ENCODE measurements around the gene GLE1. TPM values are rescaled to one million over a fixed set of nuclear protein-coding genes. Genes with fewer than 3 reads are reported as not detected.
"Not testable (repeated sequence)": the region's sequence is repeated elsewhere in the genome, so short reads cannot be mapped to it uniquely, and the experiment has no call there.

GLE1 gene
- total RNA-seq, 1 donor from 2014 or later: 28.0 TPM

DNA sequence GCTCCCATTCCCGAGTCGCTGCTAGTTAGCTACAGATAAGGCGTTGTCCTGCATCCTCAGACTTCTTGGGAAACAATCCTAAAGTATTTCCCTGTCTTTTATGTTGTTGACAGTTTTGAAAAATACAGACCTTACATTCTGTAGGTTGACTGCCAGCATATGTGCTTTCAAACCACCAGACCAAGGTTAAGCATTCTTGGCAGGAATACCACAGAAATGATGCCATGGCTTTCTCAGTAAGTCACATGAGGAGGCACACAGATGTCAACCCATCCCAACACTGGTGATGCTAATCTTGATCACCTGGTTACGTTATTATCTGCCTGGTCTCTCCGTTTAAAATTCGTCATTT lies 871 bp downstream of the GLE1 start:
- TF ChIP-seq, protein P1, sequence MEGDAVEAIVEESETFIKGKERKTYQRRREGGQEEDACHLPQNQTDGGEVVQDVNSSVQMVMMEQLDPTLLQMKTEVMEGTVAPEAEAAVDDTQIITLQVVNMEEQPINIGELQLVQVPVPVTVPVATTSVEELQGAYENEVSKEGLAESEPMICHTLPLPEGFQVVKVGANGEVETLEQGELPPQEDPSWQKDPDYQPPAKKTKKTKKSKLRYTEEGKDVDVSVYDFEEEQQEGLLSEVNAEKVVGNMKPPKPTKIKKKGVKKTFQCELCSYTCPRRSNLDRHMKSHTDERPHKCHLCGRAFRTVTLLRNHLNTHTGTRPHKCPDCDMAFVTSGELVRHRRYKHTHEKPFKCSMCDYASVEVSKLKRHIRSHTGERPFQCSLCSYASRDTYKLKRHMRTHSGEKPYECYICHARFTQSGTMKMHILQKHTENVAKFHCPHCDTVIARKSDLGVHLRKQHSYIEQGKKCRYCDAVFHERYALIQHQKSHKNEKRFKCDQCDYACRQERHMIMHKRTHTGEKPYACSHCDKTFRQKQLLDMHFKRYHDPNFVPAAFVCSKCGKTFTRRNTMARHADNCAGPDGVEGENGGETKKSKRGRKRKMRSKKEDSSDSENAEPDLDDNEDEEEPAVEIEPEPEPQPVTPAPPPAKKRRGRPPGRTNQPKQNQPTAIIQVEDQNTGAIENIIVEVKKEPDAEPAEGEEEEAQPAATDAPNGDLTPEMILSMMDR (conservative IDR thresholded peaks at IDR 0.05): no peak
- Mint-ChIP-seq H3K27ac (ENCODE audit: unreplicated experiment) (peak overlapping the region; percentile 99), H3K4me1 (peaks cover 12% of the 10 kb centered on the region), H3K27me3 (ENCODE audit: low read depth) (no peaks in the 10 kb centered on the region), H3K36me3 (ENCODE audit: low read depth) (no peaks in the 10 kb centered on the region), H3K4me3 (peak overlapping the region; percentile 99), H3K9me3 (no peaks in the 10 kb centered on the region)
- no peak for DNase-seq (ENCODE audit: low read depth, low spot score)

DNA sequence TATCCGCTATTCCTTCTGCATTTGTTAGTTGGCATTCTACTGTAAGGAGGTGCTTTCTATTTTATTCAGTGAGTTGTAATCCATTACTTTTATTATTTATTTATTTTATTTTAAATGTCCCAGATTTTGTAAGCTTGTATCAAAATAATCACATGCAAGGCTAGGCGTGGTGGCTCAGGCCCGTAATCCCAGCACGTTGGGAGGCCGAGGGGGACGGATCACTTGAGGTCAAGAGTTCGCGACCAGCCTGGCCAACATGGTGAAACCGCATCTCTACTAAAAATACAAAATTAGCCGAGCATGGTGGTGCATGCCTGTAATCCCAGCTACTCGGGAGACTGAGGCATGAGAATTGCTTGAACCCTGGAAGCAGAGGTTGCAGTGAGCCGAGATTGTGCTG lies 1.4 kb downstream of the GLE1 start:
- H3K27ac Mint-ChIP-seq (ENCODE audit: unreplicated experiment); DNase-seq (ENCODE audit: low read depth, low spot score); H3K27me3 Mint-ChIP-seq (ENCODE audit: low read depth); H3K36me3 Mint-ChIP-seq (ENCODE audit: low read depth); H3K9me3 Mint-ChIP-seq: not testable (repeated sequence)
- Mint-ChIP-seq H3K4me3 (peak overlapping the region; percentile 99), H3K4me1 (peaks cover 12% of the 10 kb centered on the region)

DNA sequence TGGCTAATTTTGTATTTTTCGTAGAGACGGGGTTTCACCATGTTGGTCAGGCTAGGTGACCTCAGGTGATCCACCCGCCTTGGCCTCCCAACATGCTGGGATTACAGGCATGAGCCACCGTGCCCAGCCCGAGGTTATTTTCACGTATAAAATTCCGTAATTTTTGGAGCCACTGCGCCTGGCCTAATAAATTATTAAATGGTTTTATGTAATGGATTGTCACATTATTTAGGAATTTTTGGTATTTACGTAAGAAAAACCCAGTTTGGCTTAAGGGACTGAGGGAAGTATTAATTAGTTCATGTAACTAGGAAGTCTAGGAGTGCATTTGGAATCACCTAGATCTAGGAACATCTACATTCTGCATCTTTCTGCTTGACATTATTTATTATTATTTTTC lies 8.3 kb downstream of the GLE1 start:
- Mint-ChIP-seq H3K9me3 (no peaks in the 10 kb centered on the region), H3K4me3 (no peak overlapping the region)

DNA sequence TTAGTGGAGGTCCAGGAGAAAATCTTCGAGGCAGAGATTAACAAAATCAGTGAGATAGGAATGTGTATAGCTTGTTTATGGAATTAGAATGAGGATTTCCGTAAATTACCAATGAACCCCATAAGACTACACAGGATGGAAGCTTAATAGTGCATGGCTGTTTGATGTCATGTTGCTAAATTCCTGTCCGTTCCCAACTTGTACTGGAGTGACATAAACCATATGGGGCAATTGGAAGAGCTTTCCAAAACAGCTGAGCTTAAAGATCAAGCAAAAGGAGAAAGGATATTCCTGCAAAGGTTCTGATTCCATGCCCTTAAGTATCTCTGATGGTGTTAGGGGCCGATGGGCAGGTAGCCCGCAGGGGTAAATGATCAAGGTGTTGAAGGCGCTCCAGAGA lies 17.4 kb downstream of the GLE1 start:
- DNase-seq (ENCODE audit: low read depth, low spot score): no peak
- Mint-ChIP-seq H3K27ac (ENCODE audit: unreplicated experiment) (no peak overlapping the region), H3K36me3 (ENCODE audit: low read depth) (peaks cover 13% of the 10 kb centered on the region), H3K4me3 (no peak overlapping the region), H3K4me1 (no peaks in the 10 kb centered on the region), H3K27me3 (ENCODE audit: low read depth) (no peaks in the 10 kb centered on the region), H3K9me3 (no peaks in the 10 kb centered on the region)
- TF ChIP-seq, protein P1 (conservative IDR thresholded peaks at IDR 0.05): no peak

More for the DNA sequence above, 8.3 kb downstream of the GLE1 start:
- H3K36me3 Mint-ChIP-seq (ENCODE audit: low read depth): peaks cover 5% of the 10 kb centered on the region
- no peaks in the 10 kb centered on the region for H3K27me3 Mint-ChIP-seq (ENCODE audit: low read depth)
- TF ChIP-seq, protein P1 (conservative IDR thresholded peaks at IDR 0.05): no peak
- no peak for DNase-seq (ENCODE audit: low read depth, low spot score)
- H3K4me1 Mint-ChIP-seq: no peaks in the 10 kb centered on the region
- H3K27ac Mint-ChIP-seq (ENCODE audit: unreplicated experiment): no peak overlapping the region

DNA sequence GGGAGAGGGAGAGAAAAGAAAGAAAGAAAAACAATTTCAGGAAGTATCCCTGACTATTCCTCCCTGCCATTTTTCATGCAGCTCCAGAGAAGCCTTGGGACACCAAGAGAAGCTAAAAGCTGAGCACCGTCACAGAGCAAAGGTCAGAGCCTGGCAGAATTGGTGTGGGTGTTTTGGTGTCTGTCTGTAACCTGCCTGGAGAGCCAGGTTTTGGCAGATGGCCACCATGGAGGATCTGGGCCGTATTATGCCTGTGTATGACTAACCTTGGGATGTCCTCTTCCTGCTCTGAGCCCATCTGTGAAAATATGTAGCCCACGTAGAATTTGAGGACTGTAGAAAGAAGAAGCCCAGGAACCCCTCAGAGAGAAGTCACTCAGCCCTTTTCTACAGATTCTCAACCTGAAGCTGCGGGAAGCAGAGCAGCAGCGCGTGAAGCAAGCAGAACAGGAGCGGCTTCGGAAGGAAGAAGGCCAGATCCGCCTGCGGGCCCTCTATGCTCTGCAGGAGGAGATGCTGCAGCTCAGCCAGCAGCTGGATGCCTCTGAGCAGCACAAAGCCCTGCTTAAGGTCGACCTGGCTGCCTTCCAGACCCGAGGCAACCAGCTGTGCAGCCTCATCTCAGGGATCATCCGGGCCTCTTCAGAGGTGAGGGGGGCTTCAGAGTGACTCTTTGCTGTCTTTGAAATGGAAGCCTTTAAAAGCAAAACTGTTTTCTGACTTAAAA lies 18.8 kb downstream of the GLE1 start:
- Mint-ChIP-seq H3K27me3 (ENCODE audit: low read depth) (no peaks in the 10 kb centered on the region), H3K27ac (ENCODE audit: unreplicated experiment) (no peak overlapping the region), H3K4me3 (no peak overlapping the region), H3K36me3 (ENCODE audit: low read depth) (peaks cover 10% of the 10 kb centered on the region), H3K9me3 (no peaks in the 10 kb centered on the region), H3K4me1 (no peaks in the 10 kb centered on the region)
- TF ChIP-seq, protein P1 (conservative IDR thresholded peaks at IDR 0.05): no peak
- peak; percentile 3 for DNase-seq (ENCODE audit: low read depth, low spot score)

DNA sequence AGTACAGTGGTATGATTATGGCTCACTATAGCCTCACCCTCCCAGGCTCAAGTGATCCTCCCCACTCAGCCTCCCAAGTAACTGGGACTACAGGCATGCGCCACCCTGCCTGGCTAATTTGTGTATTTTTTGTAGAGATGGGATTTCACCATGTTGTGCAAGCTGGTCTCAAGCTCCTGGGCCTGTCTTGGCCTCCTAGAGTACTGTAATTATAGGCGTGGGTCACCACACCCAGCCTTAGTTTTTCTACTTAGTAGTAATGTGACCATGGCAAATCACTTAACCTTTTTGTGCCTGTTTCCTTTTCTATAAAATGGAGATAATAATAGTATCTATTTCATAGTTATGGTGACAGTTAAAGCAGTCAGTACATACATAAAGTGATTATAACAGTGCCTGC lies 22.2 kb downstream of the GLE1 start:
- TF ChIP-seq, protein P1 (conservative IDR thresholded peaks at IDR 0.05): no peak
- Mint-ChIP-seq H3K27ac (ENCODE audit: unreplicated experiment) (no peak overlapping the region), H3K36me3 (ENCODE audit: low read depth) (peaks cover 3% of the 10 kb centered on the region), H3K27me3 (ENCODE audit: low read depth) (no peaks in the 10 kb centered on the region), H3K4me3 (no peak overlapping the region), H3K4me1 (no peaks in the 10 kb centered on the region), H3K9me3 (no peaks in the 10 kb centered on the region)
- no peak for DNase-seq (ENCODE audit: low read depth, low spot score)
